K562 (cell line): ENCODE measurements around the gene RAB14. TPM values are rescaled to one million over a fixed set of nuclear protein-coding genes. Genes with fewer than 3 reads are reported as not detected.

Experiments used
- ATAC-seq: fragments of 200-7000 bp; cut with Tn5 transposase; 3 replicates; pipeline ENCODE4 v1.9.1; 2020; ENCODE audit warnings: moderate library complexity
- BruUV-seq: library from RNA; stranded (reverse); fragments of 400-500 nt; replicated peaks from 2 replicates; lab custom pipeline; 2021; lab: Mats Ljungman, UMichigan
- CTCF ChIA-PET: fragments of 300-600 bp; formaldehyde crosslinking; extraction: SDS; loops from one replicate; lab custom pipeline; 2021; ENCODE audit warnings: low intra/inter-chr PET ratio; lab: Yijun Ruan, JAX
- POLR2A ChIA-PET: fragments of 300-600, 350-650 bp; sonication (Branson Sonifier 250); formaldehyde crosslinking; extraction: SDS; loops from one replicate; lab custom pipeline; 2021; ENCODE audit warnings: antibody characterized with exemption, inconsistent platforms; lab: Yijun Ruan, JAX
- DNase-seq, 4 experiments: peaks; one replicate each; pipeline versions ENCODE4 v3.0.0 to v3.0.0-alpha.2; 2011 to 2018; ENCODE audit warnings: low spot score in 3 of 4, mixed read lengths in 3 of 4; ENCODE audit errors: extremely low read depth in 1 of 4
- FAIRE-seq: peaks from 2 replicates; lab custom pipeline; 2011; peaks lifted over from hg19 to GRCh38; lab: Jason Lieb, UNC
- H2AFZ ChIP-seq: 2 replicates; pipeline ENCODE4 v1.6.0; 2011; ENCODE audit warnings: low read depth, low read length, control low read depth, inconsistent platforms
- H3K27ac ChIP-seq: fragments of 200-600 bp; 3 replicates; pipeline ENCODE4 v1.8.0; 2011; ENCODE audit warnings: low read depth, mild to moderate bottlenecking, control low read depth, inconsistent platforms, low read length, moderate library complexity, mixed read lengths; ENCODE audit errors: extremely low read depth
- H3K27me3 ChIP-seq, 2 experiments: fragments of 300-600 bp in 1 of 2; 2 replicates in 1 of 2; 3 replicates in 1 of 2; pipeline versions ENCODE4 v1.6.0 to v1.8.0; 2011; ENCODE audit warnings: inconsistent platforms in 2 of 2, low read length in 2 of 2, mild to moderate bottlenecking in 1 of 2, mixed read lengths in 1 of 2, moderate library complexity in 1 of 2; ENCODE audit not compliant: control insufficient read depth in 2 of 2, insufficient read depth in 2 of 2
- H3K36me3 ChIP-seq: fragments of 300-600 bp; 3 replicates; pipeline ENCODE4 v1.8.0; 2011; ENCODE audit warnings: mild to moderate bottlenecking, low read length, inconsistent platforms; ENCODE audit not compliant: control insufficient read depth, insufficient read depth
- H3K4me1 ChIP-seq, 2 experiments: fragments of 200-600 bp in 1 of 2; replicated peaks in 1 of 2; 2 replicates in 1 of 2; 3 replicates in 1 of 2; pipeline versions ENCODE4 v1.5.1 to v1.8.0; 2011; ENCODE audit warnings: inconsistent platforms in 2 of 2, low read length in 2 of 2, mild to moderate bottlenecking in 1 of 2, mixed read lengths in 1 of 2, moderate library complexity in 1 of 2; ENCODE audit not compliant: control insufficient read depth in 2 of 2, insufficient read depth in 2 of 2
- H3K4me2 ChIP-seq: 2 replicates; pipeline ENCODE4 v1.6.1; 2011; ENCODE audit warnings: low read length, control low read depth, inconsistent platforms, mixed read lengths; ENCODE audit not compliant: insufficient read depth
- H3K4me3 ChIP-seq: fragments of 200-600 bp; sonication (generic), shearing (Covaris generic); 2 replicates; pipeline ENCODE4 v1.5.1; 2016; ENCODE audit warnings: control low read depth, inconsistent platforms
- H3K79me2 ChIP-seq: fragments of 200-600 bp; 3 replicates; pipeline ENCODE4 v1.8.0; 2011; ENCODE audit warnings: low read length, inconsistent platforms; ENCODE audit not compliant: control insufficient read depth, insufficient read depth
- H3K9ac ChIP-seq, 2 experiments: 2 replicates each; pipeline versions ENCODE4 v1.6.0 to v1.6.1; 2011; ENCODE audit warnings: low read depth in 2 of 2, low read length in 2 of 2, control low read depth in 1 of 2, inconsistent platforms in 1 of 2, mild to moderate bottlenecking in 1 of 2, mixed read lengths in 1 of 2; ENCODE audit not compliant: insufficient read depth in 1 of 2
- H3K9me1 ChIP-seq: one replicate; pipeline ENCODE4 v1.6.0; 2011; ENCODE audit warnings: inconsistent platforms, mild to moderate bottlenecking, low read length, moderate library complexity; ENCODE audit not compliant: control insufficient read depth, insufficient read depth
- H3K9me3 ChIP-seq: replicated peaks from 2 replicates; pipeline ENCODE4 v1.5.1; 2011; ENCODE audit warnings: low read depth, low read length, inconsistent platforms; ENCODE audit not compliant: control insufficient read depth, insufficient read depth
- H4K20me1 ChIP-seq: replicated peaks from 2 replicates; pipeline ENCODE4 v1.6.1; 2011; ENCODE audit warnings: low read length, inconsistent platforms, mixed read lengths; ENCODE audit not compliant: control insufficient read depth, insufficient read depth
- ARID2 ChIP-seq: fragments of 450-650 bp; IDR thresholded peaks from 2 replicates; pipeline ENCODE4 v1.6.1; 2017; ENCODE audit warnings: antibody characterized with exemption, mild to moderate bottlenecking
- CEBPB ChIP-seq: fragments of 450-650 bp; IDR thresholded peaks from 2 replicates; pipeline ENCODE4 v1.6.1; 2016; ENCODE audit warnings: missing genetic modification characterization, missing compliant biosample characterization
- CGGBP1 ChIP-seq: fragments of 250-450 bp; sonication (Bioruptor Pico); IDR thresholded peaks from 2 replicates; pipeline ENCODE4 v1.9.0; 2021; ENCODE audit warnings: mild to moderate bottlenecking
- CHCHD3 ChIP-seq: fragments of 250-450 bp; sonication (Bioruptor Pico); IDR thresholded peaks from 2 replicates; pipeline ENCODE4 v2.1.2; 2022; ENCODE audit warnings: mild to moderate bottlenecking
- HDAC8 ChIP-seq: fragments of 450-650 bp; IDR thresholded peaks from 2 replicates; pipeline ENCODE4 v1.6.1; 2016; ENCODE audit warnings: mild to moderate bottlenecking, missing genetic modification characterization, moderate library complexity, missing compliant biosample characterization
- KDM2B ChIP-seq: fragments of 250-450 bp; sonication (Bioruptor Pico); IDR thresholded peaks from 2 replicates; pipeline ENCODE4 v1.8.0; 2021; ENCODE audit warnings: mild to moderate bottlenecking, moderate library complexity
- L3MBTL2 ChIP-seq: fragments of 450-650 bp; IDR thresholded peaks from 2 replicates; pipeline ENCODE4 v1.6.1; 2016; ENCODE audit warnings: mild to moderate bottlenecking, moderate library complexity
- MAFF ChIP-seq: IDR thresholded peaks from 2 replicates; pipeline ENCODE4 v1.6.1; 2012; ENCODE audit warnings: low read length, improper control_type of control experiment
- NCOA6 ChIP-seq: fragments of 450-650 bp; IDR thresholded peaks from 2 replicates; pipeline ENCODE4 v1.6.1; 2017; ENCODE audit warnings: mild to moderate bottlenecking
- RBM25 ChIP-seq: fragments of 200-400 bp; formaldehyde crosslinking; IDR thresholded peaks from 2 replicates; pipeline ENCODE4 v1.6.1; 2018; ENCODE audit warnings: low read length, low read depth, moderate library complexity; ENCODE audit not compliant: severe bottlenecking
- ZBTB5 ChIP-seq: fragments of 450-650 bp; IDR thresholded peaks from 2 replicates; pipeline ENCODE4 v1.6.1; 2017; ENCODE audit warnings: antibody characterized with exemption
- ZFP1 ChIP-seq: fragments of 450-650 bp; formaldehyde crosslinking; IDR thresholded peaks from 2 replicates; pipeline ENCODE4 v1.4.0; 2020; ENCODE audit warnings: mild to moderate bottlenecking, mixed read lengths
- ZNF146 ChIP-seq: IDR thresholded peaks from one replicate; pipeline ENCODE4 v1.6.1; 2018; ENCODE audit warnings: missing compliant biosample characterization; ENCODE audit not compliant: unreplicated experiment
- ZNF436 ChIP-seq: fragments of 250-450, 450-650 bp; sonication (Bioruptor Pico); formaldehyde crosslinking; IDR thresholded peaks from 2 replicates; pipeline ENCODE4 v1.7.0; 2020; ENCODE audit warnings: mild to moderate bottlenecking
- WGBS: fragments of 100-300 bp; shearing (Covaris generic); methylation state at CpG from one replicate; pipeline ENCODE4 v1.1.6; 2016; ENCODE audit warnings: low coverage, mixed read lengths; ENCODE audit not compliant: insufficient coverage; ENCODE audit errors: missing lambda C conversion rate; 5-methylcytosine and 5-hydroxymethylcytosine counted together
- in situ Hi-C: fragments of 300-500 bp; cut with MboI; formaldehyde crosslinking; loops from 4 replicates; pipeline ENCODE4 v1.15.0; 2018; ENCODE audit warnings: inconsistent platforms, mixed read lengths
- intact Hi-C: fragments of 100-400 bp; cut with micrococcal nuclease; formaldehyde crosslinking; loops from 2 replicates; pipeline ENCODE4 v1.14.2; 2022
- polyA plus RNA-seq, 8 experiments: library from polyadenylated mRNA; depleted of rRNA in 4 of 8; stranded (reverse) in 5 of 8; unstranded in 3 of 8; fragments of >200 nt; fragmentation: Nextera tagmentation in 2 of 8; fragmentation: Illumina TruSeq in 1 of 8; extraction: Ambion mirVana in 2 of 8; extraction: Trizol in 1 of 8; gene quantifications; 2 replicates each; pipeline versions ENCODE4 v1.2.1 to v1.2.3, GENCODE V29; 2011 to 2014; ENCODE audit warnings: inconsistent platforms in 1 of 8, missing spikeins in 1 of 8
- total RNA-seq, 7 experiments: library from RNA; depleted of rRNA in 6 of 7; stranded (reverse); fragments of >200 nt in 6 of 7; fragmentation: Illumina TruSeq in 2 of 7; extraction: Trizol in 2 of 7; gene quantifications; 2 replicates each; pipeline versions ENCODE4 v1.2.1 to v1.2.3, GENCODE V29; 2011 to 2021; ENCODE audit warnings: low replicate concordance in 1 of 7

The RAB14 gene
- total and polyA plus RNA-seq, 9 of the 15 experiments (the other 6 are each of a cell fraction or from before 2014, with no cell fraction given), result 10.3 to 41.8 (median 20.9) TPM

- no TSS peak for BruUV-seq
- CTCF ChIA-PET, result no interaction called here
These were observed 2.9 kb upstream of the RAB14 start for GRCh38 chr9:121204611-121205010.

GRCh38 chr9:121204121-121204520 is 2.5 kb upstream of the RAB14 start:
- Histone ChIP-seq H3K4me1 (peaks cover 2 to 14% of the 10 kb centered on the region in 2 experiments; a peak in 3 of 5 replicates), H3K36me3 (no peaks in the 10 kb centered on the region), H2AFZ (no peak overlapping the region), H3K4me2 (no peak overlapping the region), H3K9ac (no peak overlapping the region), H4K20me1 (peaks cover 16% of the 10 kb centered on the region), H3K9me1 (no peaks in the 10 kb centered on the region), H3K79me2 (peaks cover 31% of the 10 kb centered on the region), H3K9me3 (no peaks in the 10 kb centered on the region), H3K27ac (no peak overlapping the region), H3K27me3 (no peaks in the 10 kb centered on the region), H3K4me3 (no peak overlapping the region)
- POLR2A ChIA-PET, result no interaction called here
- CTCF ChIA-PET, result no interaction called here
- in situ Hi-C loops (no loop called here), intact Hi-C loops (loop anchor here (5.0 kb wide), 1 partner anchor 447 kb away; no protein-coding TSS in a partner anchor)
- no peak for DNase-seq
- TF ChIP-seq L3MBTL2 (no peak), ZNF436 (no peak), NCOA6 (no peak), KDM2B (CRISPR knock-in tag) (no peak), ZBTB5 (no peak)
- no TSS peak for BruUV-seq
- FAIRE-seq, result no peak
- no peak for ATAC-seq
- 46% methylated on average over 2 of the region's 2 CpGs for WGBS

More at GRCh38 chr9:121204611-121205010, 2.9 kb upstream of the RAB14 start:
- in situ Hi-C loops, result no loop called here
- Histone ChIP-seq H3K27ac (no peak overlapping the region), H4K20me1 (peaks cover 16% of the 10 kb centered on the region), H3K27me3 (no peaks in the 10 kb centered on the region), H2AFZ (no peak overlapping the region), H3K36me3 (no peaks in the 10 kb centered on the region), H3K9me1 (no peaks in the 10 kb centered on the region), H3K4me2 (no peak overlapping the region), H3K4me1 (peaks cover 2 to 14% of the 10 kb centered on the region in 2 experiments; a peak in 3 of 5 replicates), H3K9me3 (no peaks in the 10 kb centered on the region), H3K79me2 (peaks cover 26% of the 10 kb centered on the region), H3K4me3 (no peak overlapping the region), H3K9ac (no peak overlapping the region)
- intact Hi-C loops, result loop anchor here (5.0 kb wide), 1 partner anchor 447 kb away; no protein-coding TSS in a partner anchor
- POLR2A ChIA-PET, result no interaction called here
- no peak for ATAC-seq
- no peak for TF ChIP-seq ARID2
- TF ChIP-seq CHCHD3 (CRISPR knock-in tag), result no peak
- TF ChIP-seq RBM25, result peak; percentile 73
- TF ChIP-seq HDAC8 (tag), result no peak
- peak; percentile 27; the same call in 1 of the 2 replicates for TF ChIP-seq CEBPB (tag)
- no peak for TF ChIP-seq MAFF
- peak; percentile 87 for TF ChIP-seq ZNF146 (CRISPR knock-in tag)
- TF ChIP-seq CGGBP1 (CRISPR knock-in tag), result no peak
- TF ChIP-seq ZFP1 (CRISPR knock-in tag), result no peak
- DNase-seq, result no peak
- FAIRE-seq, result no peak
